Measurements from ENCODE around the gene DCHS1.

DCHS1 gene

GRCh38 chr11:6584528-6584927 is 71.1 kb downstream of the DCHS1 start:
- DNase-seq, result no peak

- DNase-seq, result no peak
Measured at GRCh38 chr11:6583584-6583983, 72.0 kb downstream of the DCHS1 start.

- no peak for DNase-seq
Measured at GRCh38 chr11:6579681-6580080, 75.9 kb downstream of the DCHS1 start.

GRCh38 chr11:6578134-6578533 is 77.5 kb downstream of the DCHS1 start:
- DNase-seq, result no peak

DNA sequence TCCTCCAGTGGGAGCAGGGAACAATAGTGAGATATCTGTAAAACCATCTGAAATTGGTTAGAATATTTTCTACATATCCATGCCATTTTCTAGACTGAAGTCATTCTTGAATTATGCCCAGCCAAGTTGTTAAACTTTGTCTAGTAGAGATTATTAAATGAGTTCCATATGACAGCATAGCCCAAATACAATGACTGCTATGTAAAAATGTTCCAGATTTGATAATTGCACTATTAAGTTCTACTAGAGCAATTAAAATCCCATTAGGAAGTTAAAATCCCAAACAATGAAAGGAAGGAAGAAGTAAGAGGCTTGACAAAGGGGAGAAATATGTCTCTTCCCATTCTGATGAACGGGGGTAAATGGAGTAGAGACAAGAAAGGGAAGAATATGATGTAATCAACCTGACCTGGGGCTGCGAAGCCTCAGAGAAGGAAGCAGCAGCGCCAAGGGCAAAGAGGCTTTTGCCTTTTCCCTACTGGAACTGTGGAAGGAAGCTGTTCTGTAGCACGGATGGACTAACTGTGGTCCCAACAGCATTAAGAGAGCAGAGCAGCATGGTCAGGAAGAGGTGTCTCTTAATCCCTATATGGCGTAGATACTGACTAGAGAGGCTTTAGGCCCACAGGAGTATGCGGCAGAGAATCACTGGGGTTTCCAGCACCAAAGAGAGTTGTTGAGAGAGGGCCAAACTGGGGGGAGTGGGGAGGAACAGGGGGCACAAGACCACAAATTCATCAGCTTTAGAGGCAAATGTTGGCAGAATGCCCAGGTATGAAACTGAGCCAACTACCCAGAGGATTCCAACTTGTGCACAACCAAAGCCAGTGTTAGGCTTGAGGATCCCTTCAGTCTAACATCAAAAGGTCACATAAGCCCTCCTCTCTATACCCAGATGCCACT is 78.9 kb downstream of the DCHS1 start:
- DNase-seq, result no peak

DNA sequence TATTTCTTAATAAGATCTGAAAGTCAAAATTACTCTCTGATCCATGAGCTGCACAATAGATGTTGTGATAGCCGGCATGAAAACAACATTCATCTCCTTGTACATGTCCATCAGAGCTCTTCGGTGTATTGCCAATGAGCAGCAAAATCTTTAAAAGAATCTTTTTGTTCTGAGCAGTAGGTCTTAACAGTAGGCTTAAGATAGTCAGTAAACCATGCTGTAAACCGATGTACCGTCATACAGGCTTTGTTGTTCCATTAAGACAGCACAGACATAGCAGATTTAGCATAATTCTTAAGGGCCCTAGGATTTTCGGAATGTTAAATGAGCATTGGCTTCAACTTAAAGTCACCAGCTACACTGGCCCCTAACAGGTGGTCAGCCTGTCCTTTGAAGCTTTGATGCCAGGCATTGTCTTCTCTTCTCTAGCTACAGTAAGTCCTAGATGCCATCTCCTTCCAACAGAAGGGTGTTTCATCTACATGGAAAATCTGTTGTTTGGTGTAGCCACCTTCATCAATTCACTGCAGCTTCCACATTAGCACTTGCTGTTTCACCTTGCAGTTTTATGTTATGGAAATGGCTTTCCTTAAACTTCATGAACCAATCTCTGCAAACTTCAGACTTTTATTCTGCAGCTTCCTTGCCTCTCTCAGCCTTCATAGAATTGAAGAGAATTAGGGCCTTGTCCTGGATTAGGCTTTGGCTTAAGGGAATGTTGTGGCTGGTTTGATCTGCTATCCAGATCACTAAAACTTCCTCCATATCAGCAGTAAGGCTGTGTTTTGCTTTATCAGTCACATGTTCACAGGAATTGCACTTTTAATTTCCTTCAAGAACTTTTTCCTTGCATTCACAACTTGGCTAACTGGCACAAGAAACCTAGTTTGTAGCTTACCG is 80.5 kb downstream of the DCHS1 start:
- no peak for DNase-seq

DNA sequence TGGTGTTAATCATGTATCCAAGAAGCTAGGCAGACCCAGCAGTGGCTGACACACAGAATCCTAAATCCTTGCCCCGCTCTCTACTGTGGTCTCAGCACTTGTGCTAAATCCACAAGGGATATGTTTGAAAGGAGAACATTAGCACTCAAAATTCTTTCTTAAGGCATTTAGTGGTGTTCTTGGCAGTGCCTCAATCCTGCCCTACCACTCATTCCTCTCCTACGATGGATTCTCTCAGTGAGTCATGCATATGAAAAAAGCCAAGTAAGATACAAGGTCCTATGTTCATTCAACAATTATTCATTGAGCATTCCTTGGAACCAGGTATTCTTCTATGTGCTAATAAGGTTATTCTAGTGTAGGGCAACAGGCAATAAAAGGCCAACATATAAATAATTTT is 83.4 kb downstream of the DCHS1 start:
- no peak for DNase-seq

DNA sequence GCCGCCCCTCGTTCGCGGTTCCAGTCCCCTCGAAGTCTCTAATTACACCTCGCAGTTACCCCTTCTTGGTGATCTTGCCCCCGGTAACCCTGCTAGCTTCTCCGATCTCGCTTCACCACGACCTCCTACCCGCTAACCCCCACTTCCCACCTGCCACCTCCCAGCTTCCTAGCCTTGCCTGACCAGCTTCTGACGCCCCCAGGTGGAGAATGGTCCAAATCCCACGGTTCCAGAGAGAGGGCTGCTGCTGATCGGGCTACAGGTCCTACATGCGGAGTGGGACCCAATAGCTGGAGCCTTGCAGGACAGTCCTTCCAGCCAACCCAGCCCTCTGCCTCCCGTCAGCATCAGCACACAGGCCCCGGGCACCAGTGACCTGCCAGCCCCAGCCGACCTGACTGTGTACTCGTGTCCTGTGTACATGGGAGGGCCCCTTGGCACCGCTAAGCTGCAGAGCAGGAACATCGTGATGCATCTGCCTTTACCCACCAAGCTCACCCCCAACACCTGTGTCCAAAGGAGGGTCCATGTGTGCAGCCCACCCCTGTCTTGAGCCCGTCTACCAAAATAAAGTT is 84.1 kb downstream of the DCHS1 start:
- no peak for DNase-seq
